ENCODE results near the gene BLMH. TPM values are rescaled to one million over a fixed set of nuclear protein-coding genes. Genes with fewer than 3 reads are reported as not detected.

Gene BLMH
- total RNA-seq, 1 donor from 2014 or later, result 14.9 TPM

- no peak for TF ChIP-seq CTCF (IDR thresholded peaks at IDR 0.05; ENCODE audit: borderline replicate concordance)
- Histone ChIP-seq H3K4me1 (no peaks in the 10 kb centered on the region), H3K9me3 (replicated peaks) (no peaks in the 10 kb centered on the region), H3K27me3 (ENCODE audit: low read depth) (peaks cover 8% of the 10 kb centered on the region), H3K36me3 (no peaks in the 10 kb centered on the region), H3K4me3 (no peak overlapping the region), H3K27ac (replicated peaks) (no peak overlapping the region)
- no peak for DNase-seq
- intact Hi-C loops (cut with micrococcal nuclease), result no loop called here
These were observed 66.6 kb downstream of the BLMH start for GRCh38 chr17:30225112-30225511.

- Histone ChIP-seq H3K27me3 (ENCODE audit: low read depth) (peaks cover 8% of the 10 kb centered on the region), H3K4me3 (no peak overlapping the region), H3K36me3 (no peaks in the 10 kb centered on the region), H3K4me1 (no peaks in the 10 kb centered on the region), H3K27ac (replicated peaks) (no peak overlapping the region), H3K9me3 (replicated peaks) (no peaks in the 10 kb centered on the region)
- no peak for TF ChIP-seq CTCF (IDR thresholded peaks at IDR 0.05; ENCODE audit: borderline replicate concordance)
- DNase-seq, result no peak
- intact Hi-C loops (cut with micrococcal nuclease), result no loop called here
These were observed 67.3 kb downstream of the BLMH start for GRCh38 chr17:30224419-30224960.

- no peak overlapping the region for H3K27ac ChIP-seq (replicated peaks)
- TF ChIP-seq CTCF (IDR thresholded peaks at IDR 0.05; ENCODE audit: borderline replicate concordance), result no peak
- H3K4me1 ChIP-seq, result no peaks in the 10 kb centered on the region
- intact Hi-C loops (cut with micrococcal nuclease), result no loop called here
- H3K36me3 ChIP-seq, result no peaks in the 10 kb centered on the region
- DNase-seq, result no peak
- H3K9me3 ChIP-seq (replicated peaks), result no peaks in the 10 kb centered on the region
- H3K4me3 ChIP-seq, result no peak overlapping the region
- H3K27me3 ChIP-seq (ENCODE audit: low read depth), result peaks cover 6% of the 10 kb centered on the region
These were observed 69.0 kb downstream of the BLMH start for GRCh38 chr17:30222721-30223175.

- no peaks in the 10 kb centered on the region for H3K9me3 ChIP-seq (replicated peaks)
- DNase-seq, result no peak
- intact Hi-C loops (cut with micrococcal nuclease), result no loop called here
- no peak overlapping the region for H3K4me3 ChIP-seq
- no peaks in the 10 kb centered on the region for H3K36me3 ChIP-seq
- TF ChIP-seq CTCF (IDR thresholded peaks at IDR 0.05; ENCODE audit: borderline replicate concordance), result no peak
- H3K27me3 ChIP-seq (ENCODE audit: low read depth), result peaks cover 6% of the 10 kb centered on the region
- no peaks in the 10 kb centered on the region for H3K4me1 ChIP-seq
- H3K27ac ChIP-seq (replicated peaks), result no peak overlapping the region
These were observed 69.5 kb downstream of the BLMH start for GRCh38 chr17:30222251-30222650.

- intact Hi-C loops (cut with micrococcal nuclease), result no loop called here
These were observed 70.4 kb downstream of the BLMH start for GRCh38 chr17:30221346-30221745.

More at GRCh38 chr17:30221346-30221745, 70.4 kb downstream of the BLMH start:
- H3K27me3 ChIP-seq (ENCODE audit: low read depth), result peaks cover 6% of the 10 kb centered on the region
- no peak for TF ChIP-seq CTCF (IDR thresholded peaks at IDR 0.05; ENCODE audit: borderline replicate concordance)
- no peaks in the 10 kb centered on the region for H3K9me3 ChIP-seq (replicated peaks)
- no peak overlapping the region for H3K27ac ChIP-seq (replicated peaks)
- H3K4me3 ChIP-seq, result no peak overlapping the region
- no peaks in the 10 kb centered on the region for H3K4me1 ChIP-seq
- no peaks in the 10 kb centered on the region for H3K36me3 ChIP-seq
- no peak for DNase-seq

Data from left ventricle myocardium inferior (tissue), 1 donor.